Measurements from ENCODE around the gene GALNTL6.

- no peak for TF ChIP-seq CTCF (conservative IDR thresholded peaks at IDR 0.05; ENCODE audit: low read length)
- TF ChIP-seq EZH2phosphoT487 (IDR thresholded peaks at IDR 0.05; ENCODE audit: borderline replicate concordance): no peak
Observed at GRCh38 chr4:172881645-172882044, 1068.4 kb downstream of the GALNTL6 start.
